HepG2 (cell line): ENCODE results near the gene MSANTD1. TPM values are rescaled to one million over a fixed set of nuclear protein-coding genes. Genes with fewer than 3 reads are reported as not detected.

Source experiments
- ATAC-seq: fragments of 200-7000 bp; cut with Tn5 transposase; 3 replicates; pipeline ENCODE4 v1.9.1; 2020; ENCODE audit warnings: mild to moderate bottlenecking, moderate library complexity
- BruUV-seq: library from RNA; stranded (reverse); fragments of 400-500 nt; replicated peaks from 2 replicates; lab custom pipeline; 2021; lab: Mats Ljungman, UMichigan
- CTCF ChIA-PET: fragments of 300-600 bp; formaldehyde crosslinking; extraction: SDS; loops from one replicate; lab custom pipeline; 2021; ENCODE audit warnings: low total read pairs, inconsistent platforms, low intra/inter-chr PET ratio; lab: Yijun Ruan, JAX
- POLR2A ChIA-PET: fragments of 350-600 bp; sonication (Branson Sonifier 250); formaldehyde crosslinking; loops from one replicate; lab custom pipeline; 2020; ENCODE audit warnings: antibody characterized with exemption, inconsistent platforms; lab: Yijun Ruan, JAX
- DNase-seq: peaks from one replicate; pipeline ENCODE4 v3.0.0-alpha.2; 2015; ENCODE audit warnings: low spot score
- FAIRE-seq: peaks from 3 replicates; lab custom pipeline; 2011; peaks lifted over from hg19 to GRCh38; lab: Jason Lieb, UNC
- H2AFZ ChIP-seq: one replicate; pipeline ENCODE4 v1.6.1; 2011; ENCODE audit warnings: low read length, inconsistent platforms
- H3K27ac ChIP-seq: fragments of 300-600 bp; 3 replicates; pipeline ENCODE4 v1.8.0; 2011; ENCODE audit warnings: mixed run types, mild to moderate bottlenecking, mixed read lengths, low read length, inconsistent platforms; ENCODE audit not compliant: insufficient read depth; ENCODE audit errors: extremely low read length
- H3K27me3 ChIP-seq, 2 experiments: fragments of 200-600 bp in 1 of 2; 2 replicates in 1 of 2; 3 replicates in 1 of 2; pipeline versions ENCODE4 v1.6.0 to v1.8.0; 2011; ENCODE audit warnings: low read length in 2 of 2, mild to moderate bottlenecking in 2 of 2, moderate library complexity in 2 of 2, inconsistent platforms in 1 of 2; ENCODE audit not compliant: insufficient read depth in 2 of 2, control insufficient read depth in 1 of 2
- H3K36me3 ChIP-seq, 2 experiments: fragments of 200-600 bp in 1 of 2; replicated peaks in 1 of 2; 2 replicates in 1 of 2; 3 replicates in 1 of 2; pipeline versions ENCODE4 v1.5.1 to v1.8.0; 2011; ENCODE audit warnings: low read length in 2 of 2, inconsistent platforms in 1 of 2; ENCODE audit not compliant: insufficient read depth in 2 of 2, control insufficient read depth in 1 of 2
- H3K4me1 ChIP-seq: 2 replicates; pipeline ENCODE4 v1.5.1; 2012; ENCODE audit warnings: low read length, inconsistent platforms; ENCODE audit not compliant: insufficient read depth
- H3K4me2 ChIP-seq: 2 replicates; pipeline ENCODE4 v1.6.0; 2011; ENCODE audit warnings: low read depth, low read length, inconsistent platforms
- H3K4me3 ChIP-seq, 3 experiments: fragments of 200-600 bp in 1 of 3; sonication (generic), shearing (Covaris generic) in 1 of 3; replicated peaks in 1 of 3; 2 replicates each; pipeline ENCODE4 v1.5.1; 2011 to 2016; ENCODE audit warnings: low read length in 3 of 3, inconsistent platforms in 2 of 3, low read depth in 2 of 3, mild to moderate bottlenecking in 2 of 3, control low read depth in 1 of 3, mixed read lengths in 1 of 3; ENCODE audit not compliant: insufficient read depth in 1 of 3
- H3K79me2 ChIP-seq: one replicate; pipeline ENCODE4 v1.6.1; 2011; ENCODE audit warnings: low read length, inconsistent platforms; ENCODE audit not compliant: insufficient read depth
- H3K9ac ChIP-seq: 2 replicates; pipeline ENCODE4 v1.6.0; 2011; ENCODE audit warnings: mild to moderate bottlenecking, low read depth, low read length, inconsistent platforms; ENCODE audit not compliant: insufficient read depth
- H3K9me3 ChIP-seq: 2 replicates; pipeline ENCODE4 v1.5.1; 2012; ENCODE audit warnings: mild to moderate bottlenecking, low read length
- H4K20me1 ChIP-seq: 2 replicates; pipeline ENCODE4 v1.6.0; 2011; ENCODE audit warnings: inconsistent platforms, mild to moderate bottlenecking, low read length, moderate library complexity; ENCODE audit not compliant: insufficient read depth
- CHD4 ChIP-seq: fragments of 200-600 bp; sonication (generic); IDR thresholded peaks from 2 replicates; pipeline ENCODE4 v1.7.0; 2017; ENCODE audit warnings: mild to moderate bottlenecking, low read length, borderline replicate concordance
- EEA1 ChIP-seq: sonication (generic); formaldehyde crosslinking; IDR thresholded peaks from 2 replicates; pipeline ENCODE4 v1.5.1; 2020; ENCODE audit warnings: mild to moderate bottlenecking, missing genetic modification reagents, borderline replicate concordance
- GZF1 ChIP-seq: sonication (generic); formaldehyde crosslinking; IDR thresholded peaks from 2 replicates; pipeline ENCODE4 v1.5.1; 2020; ENCODE audit warnings: mild to moderate bottlenecking, missing genetic modification reagents
- KDM4B ChIP-seq: sonication (generic); formaldehyde crosslinking; IDR thresholded peaks from 2 replicates; pipeline ENCODE4 v1.4.0; 2020; ENCODE audit warnings: missing genetic modification reagents
- PRPF4 ChIP-seq: fragments of 200-400 bp; formaldehyde crosslinking; IDR thresholded peaks from 2 replicates; pipeline ENCODE4 v1.6.1; 2016; ENCODE audit warnings: low read length, low read depth; ENCODE audit not compliant: poor library complexity, severe bottlenecking
- REL ChIP-seq: sonication (generic); formaldehyde crosslinking; conservative IDR thresholded peaks from 2 replicates; pipeline ENCODE4 v1.8.0; 2022; ENCODE audit warnings: mild to moderate bottlenecking, missing genetic modification reagents, moderate library complexity
- TBX3 ChIP-seq: fragments of 450-650 bp; IDR thresholded peaks from 2 replicates; pipeline ENCODE4 v1.6.1; 2017; ENCODE audit warnings: antibody characterized with exemption, mild to moderate bottlenecking, inconsistent platforms, borderline replicate concordance
- ZNF124 ChIP-seq: sonication (generic); formaldehyde crosslinking; IDR thresholded peaks from 2 replicates; pipeline ENCODE4 v1.4.0; 2020; ENCODE audit warnings: missing genetic modification reagents
- ZNF17 ChIP-seq: sonication (generic); formaldehyde crosslinking; IDR thresholded peaks from 2 replicates; pipeline ENCODE4 v1.5.0; 2020; ENCODE audit warnings: mild to moderate bottlenecking, missing genetic modification reagents
- ZNF460 ChIP-seq: sonication (generic); formaldehyde crosslinking; IDR thresholded peaks from 2 replicates; pipeline ENCODE4 v1.5.1; 2020; ENCODE audit warnings: missing genetic modification reagents, mild to moderate bottlenecking, borderline replicate concordance
- ZNF552 ChIP-seq: sonication (generic); formaldehyde crosslinking; IDR thresholded peaks from 2 replicates; pipeline ENCODE4 v1.9.0; 2022; ENCODE audit warnings: missing genetic modification reagents, mild to moderate bottlenecking, borderline replicate concordance
- ZNF619 ChIP-seq: sonication (generic); formaldehyde crosslinking; IDR thresholded peaks from 2 replicates; pipeline ENCODE4 v1.4.0; 2020; ENCODE audit warnings: mild to moderate bottlenecking, missing genetic modification reagents
- ZNF652 ChIP-seq: IDR thresholded peaks from 2 replicates; pipeline ENCODE4 v1.6.1; 2016; ENCODE audit warnings: low read depth, borderline replicate concordance
- WGBS: methylation state at CpG from one replicate; pipeline ENCODE4 v1.1.6; 2017; ENCODE audit warnings: low lambda C conversion rate; 5-methylcytosine and 5-hydroxymethylcytosine counted together
- in situ Hi-C: cut with HindIII; loops from 2 replicates; pipeline ENCODE4 v1.10.0; 2017; ENCODE audit warnings: low pct_unique_long_range_greater_than_20kb; ENCODE audit not compliant: extremely low pct_ligation_motif_present
- intact Hi-C: fragments of 100-400 bp; cut with micrococcal nuclease; formaldehyde crosslinking; loops from one replicate; pipeline ENCODE4 v1.10.0; 2022; ENCODE audit not compliant: unreplicated experiment
- polyA plus RNA-seq, 8 experiments: library from polyadenylated mRNA; depleted of rRNA in 3 of 8; stranded (reverse) in 7 of 8; unstranded in 1 of 8; fragments of >200 nt; fragmentation: Illumina TruSeq in 4 of 8; extraction: Trizol in 4 of 8; gene quantifications; 2 replicates each; pipeline versions ENCODE4 v1.2.1 to v1.2.3, GENCODE V29; 2011 to 2016; ENCODE audit warnings: low read depth in 4 of 8, missing spikeins in 1 of 8, mixed read lengths in 1 of 8; ENCODE audit not compliant: insufficient read depth in 1 of 8
- total RNA-seq, 5 experiments: library from RNA; depleted of rRNA; stranded (reverse); fragments of >200 nt; fragmentation: Illumina TruSeq; extraction: Trizol; gene quantifications; 2 replicates each; pipeline ENCODE4 v1.2.3, GENCODE V29; 2016; ENCODE audit warnings: low read depth in 1 of 5
- TF ChIP-seq, protein P1 (sequence below): sonication (generic); formaldehyde crosslinking; IDR thresholded peaks from 2 replicates; pipeline ENCODE4 v1.8.0; 2022; ENCODE audit warnings: mild to moderate bottlenecking, missing genetic modification reagents
- TF ChIP-seq, protein P2 (sequence below): sonication (generic); formaldehyde crosslinking; IDR thresholded peaks from 2 replicates; pipeline ENCODE4 v1.4.0; 2020; ENCODE audit warnings: missing genetic modification reagents, low read depth, mild to moderate bottlenecking, borderline replicate concordance
- TF ChIP-seq, protein P3 (sequence below): sonication (generic); formaldehyde crosslinking; IDR thresholded peaks from 2 replicates; pipeline ENCODE4 v1.9.0; 2022; ENCODE audit warnings: low read depth, missing genetic modification reagents
- TF ChIP-seq, protein P4 (sequence below): fragments of 450-650 bp; IDR thresholded peaks from 2 replicates; pipeline ENCODE4 v1.6.1; 2017

MSANTD1 gene
- total and polyA plus RNA-seq, 2 of the 13 experiments (the other 11 are each of a cell fraction or from before 2014, with no cell fraction given), result 0.22 to 0.40 TPM

DNA sequence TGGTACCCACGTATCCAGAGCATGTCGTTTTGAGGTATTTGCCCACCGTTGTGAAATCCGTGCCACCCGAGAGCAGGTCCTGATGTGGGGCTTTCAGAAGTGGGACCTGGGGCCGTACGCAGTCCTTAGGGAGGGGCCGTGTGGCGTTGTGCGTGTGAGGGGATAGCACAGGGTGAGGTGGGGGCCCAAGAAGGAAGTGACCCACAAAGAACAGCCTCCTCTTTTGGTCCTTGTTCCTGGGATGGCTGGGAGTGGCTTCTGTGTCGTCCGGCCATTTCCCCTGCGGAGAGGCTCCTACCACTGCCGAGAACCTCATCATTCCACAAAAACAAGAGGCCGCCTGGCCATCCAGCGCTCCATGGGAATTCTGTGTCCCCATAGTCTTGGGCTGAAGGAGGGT lies 17.0 kb upstream of the MSANTD1 start (continued):
- TF ChIP-seq ZNF652 (CRISPR knock-in tag) (no peak), ZNF619 (CRISPR knock-in tag) (no peak), ZNF460 (CRISPR knock-in tag) (no peak), PRPF4 (no peak)

DNA sequence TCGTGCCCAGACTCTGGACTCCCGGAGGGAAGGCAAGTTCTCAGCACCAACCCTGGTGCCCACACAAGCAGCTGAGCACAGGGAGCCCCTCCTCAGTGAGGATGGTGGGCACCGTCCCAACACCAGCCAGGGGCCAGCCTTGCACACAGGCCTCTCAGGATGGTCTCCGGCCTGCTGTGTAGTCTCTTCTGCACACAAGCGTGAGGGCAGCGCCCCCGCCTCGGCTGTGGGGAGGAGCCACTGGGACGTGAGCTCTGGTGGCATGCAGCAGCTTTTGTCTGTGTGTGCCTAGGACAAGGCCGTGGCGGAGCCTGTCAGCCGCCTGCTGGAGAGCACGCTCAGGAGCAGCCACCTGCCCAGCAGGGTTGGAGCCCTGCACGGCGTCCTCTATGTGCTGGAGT lies 16.1 kb upstream of the MSANTD1 start:
- intact Hi-C loops, result no loop called here
- Histone ChIP-seq H2AFZ (no peak overlapping the region), H3K9me3 (no peaks in the 10 kb centered on the region), H3K36me3 (peaks cover 43 to 72% of the 10 kb centered on the region in 2 experiments), H3K27me3 (no peaks in the 10 kb centered on the region), H3K27ac (no peak overlapping the region), H3K79me2 (no peaks in the 10 kb centered on the region), H3K4me1 (peaks cover 17% of the 10 kb centered on the region), H3K4me2 (no peak overlapping the region), H3K9ac (no peak overlapping the region), H3K4me3 (no peak overlapping the region), H4K20me1 (no peaks in the 10 kb centered on the region)
- POLR2A ChIA-PET, result no interaction called here
- ATAC-seq (no peak), FAIRE-seq (no peak), DNase-seq (no peak)
- CTCF ChIA-PET, result no interaction called here
- WGBS, result 88% methylated on average over 5 of the region's 15 CpGs
- no TSS peak for BruUV-seq
- in situ Hi-C loops, result no loop called here
- TF ChIP-seq, protein P1, sequence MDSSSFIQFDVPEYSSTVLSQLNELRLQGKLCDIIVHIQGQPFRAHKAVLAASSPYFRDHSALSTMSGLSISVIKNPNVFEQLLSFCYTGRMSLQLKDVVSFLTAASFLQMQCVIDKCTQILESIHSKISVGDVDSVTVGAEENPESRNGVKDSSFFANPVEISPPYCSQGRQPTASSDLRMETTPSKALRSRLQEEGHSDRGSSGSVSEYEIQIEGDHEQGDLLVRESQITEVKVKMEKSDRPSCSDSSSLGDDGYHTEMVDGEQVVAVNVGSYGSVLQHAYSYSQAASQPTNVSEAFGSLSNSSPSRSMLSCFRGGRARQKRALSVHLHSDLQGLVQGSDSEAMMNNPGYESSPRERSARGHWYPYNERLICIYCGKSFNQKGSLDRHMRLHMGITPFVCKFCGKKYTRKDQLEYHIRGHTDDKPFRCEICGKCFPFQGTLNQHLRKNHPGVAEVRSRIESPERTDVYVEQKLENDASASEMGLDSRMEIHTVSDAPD, result no peak
- TF ChIP-seq REL (CRISPR knock-in tag) (no peak), ZNF17 (CRISPR knock-in tag) (no peak), KDM4B (no peak), EEA1 (CRISPR knock-in tag) (no peak), CHD4 (no peak), ZNF552 (no peak), ZNF124 (no peak), TBX3 (no peak), GZF1 (CRISPR knock-in tag) (no peak)
- TF ChIP-seq, protein P2, sequence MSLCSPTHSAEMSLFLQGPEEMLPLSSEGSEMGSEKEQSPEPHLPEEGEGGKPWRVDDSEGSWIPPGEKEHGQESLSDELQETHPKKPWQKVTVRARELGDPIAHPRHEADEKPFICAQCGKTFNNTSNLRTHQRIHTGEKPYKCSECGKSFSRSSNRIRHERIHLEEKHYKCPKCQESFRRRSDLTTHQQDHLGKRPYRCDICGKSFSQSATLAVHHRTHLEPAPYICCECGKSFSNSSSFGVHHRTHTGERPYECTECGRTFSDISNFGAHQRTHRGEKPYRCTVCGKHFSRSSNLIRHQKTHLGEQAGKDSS (CRISPR knock-in tag), result no peak
- TF ChIP-seq, protein P3, sequence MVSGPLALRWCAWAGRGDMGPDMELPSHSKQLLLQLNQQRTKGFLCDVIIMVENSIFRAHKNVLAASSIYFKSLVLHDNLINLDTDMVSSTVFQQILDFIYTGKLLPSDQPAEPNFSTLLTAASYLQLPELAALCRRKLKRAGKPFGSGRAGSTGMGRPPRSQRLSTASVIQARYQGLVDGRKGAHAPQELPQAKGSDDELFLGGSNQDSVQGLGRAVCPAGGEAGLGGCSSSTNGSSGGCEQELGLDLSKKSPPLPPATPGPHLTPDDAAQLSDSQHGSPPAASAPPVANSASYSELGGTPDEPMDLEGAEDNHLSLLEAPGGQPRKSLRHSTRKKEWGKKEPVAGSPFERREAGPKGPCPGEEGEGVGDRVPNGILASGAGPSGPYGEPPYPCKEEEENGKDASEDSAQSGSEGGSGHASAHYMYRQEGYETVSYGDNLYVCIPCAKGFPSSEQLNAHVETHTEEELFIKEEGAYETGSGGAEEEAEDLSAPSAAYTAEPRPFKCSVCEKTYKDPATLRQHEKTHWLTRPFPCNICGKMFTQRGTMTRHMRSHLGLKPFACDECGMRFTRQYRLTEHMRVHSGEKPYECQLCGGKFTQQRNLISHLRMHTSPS (CRISPR knock-in tag), result no peak
- TF ChIP-seq, protein P4, sequence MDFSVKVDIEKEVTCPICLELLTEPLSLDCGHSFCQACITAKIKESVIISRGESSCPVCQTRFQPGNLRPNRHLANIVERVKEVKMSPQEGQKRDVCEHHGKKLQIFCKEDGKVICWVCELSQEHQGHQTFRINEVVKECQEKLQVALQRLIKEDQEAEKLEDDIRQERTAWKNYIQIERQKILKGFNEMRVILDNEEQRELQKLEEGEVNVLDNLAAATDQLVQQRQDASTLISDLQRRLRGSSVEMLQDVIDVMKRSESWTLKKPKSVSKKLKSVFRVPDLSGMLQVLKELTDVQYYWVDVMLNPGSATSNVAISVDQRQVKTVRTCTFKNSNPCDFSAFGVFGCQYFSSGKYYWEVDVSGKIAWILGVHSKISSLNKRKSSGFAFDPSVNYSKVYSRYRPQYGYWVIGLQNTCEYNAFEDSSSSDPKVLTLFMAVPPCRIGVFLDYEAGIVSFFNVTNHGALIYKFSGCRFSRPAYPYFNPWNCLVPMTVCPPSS, result no peak
